HG02588 (cell line): ENCODE results near the gene RBM20.
"Not testable (repeated sequence)": the region's sequence is repeated elsewhere in the genome, so short reads cannot be mapped to it uniquely, and the experiment has no call there.

ENCODE experiments used
- ATAC-seq: cut with Tn5 transposase; IDR thresholded peaks from one replicate; pipeline ENCODE4 v1.9.1; 2021; ENCODE audit warnings: mild to moderate bottlenecking, moderate library complexity; ENCODE audit not compliant: unreplicated experiment

The RBM20 gene

DNA sequence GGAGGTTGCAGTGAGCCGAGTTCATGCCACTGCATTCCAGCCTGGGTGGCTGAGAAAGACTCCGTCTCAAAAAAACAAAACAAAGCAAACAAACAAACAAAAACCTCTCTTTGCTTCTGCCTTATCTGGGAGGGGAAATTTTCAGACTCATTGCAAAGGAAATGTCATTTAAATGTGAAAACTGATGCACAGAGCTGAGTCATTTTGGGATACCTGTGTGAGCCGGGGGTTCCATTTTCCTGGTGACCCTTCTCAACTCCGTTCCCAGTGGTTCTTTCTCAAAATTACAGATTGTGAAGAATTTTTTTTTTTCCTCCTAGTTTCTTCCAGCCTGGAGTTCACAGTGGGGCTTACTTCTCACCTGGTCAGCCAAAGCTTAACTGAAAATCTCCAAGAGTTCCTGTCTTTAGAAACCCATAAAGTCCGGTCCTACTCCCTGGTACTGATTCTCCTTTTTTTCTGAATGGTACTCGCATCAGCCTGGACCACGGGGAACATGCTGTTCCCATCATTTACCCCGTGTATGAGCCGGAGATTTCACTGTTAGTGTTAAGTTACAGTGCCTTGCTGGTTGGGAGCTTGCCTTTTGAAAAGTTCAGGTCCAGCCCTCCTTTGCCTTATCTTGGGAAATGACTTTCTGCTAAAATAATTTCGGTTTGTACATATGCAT is 56.9 kb downstream of the RBM20 start:
- no peak for ATAC-seq

DNA sequence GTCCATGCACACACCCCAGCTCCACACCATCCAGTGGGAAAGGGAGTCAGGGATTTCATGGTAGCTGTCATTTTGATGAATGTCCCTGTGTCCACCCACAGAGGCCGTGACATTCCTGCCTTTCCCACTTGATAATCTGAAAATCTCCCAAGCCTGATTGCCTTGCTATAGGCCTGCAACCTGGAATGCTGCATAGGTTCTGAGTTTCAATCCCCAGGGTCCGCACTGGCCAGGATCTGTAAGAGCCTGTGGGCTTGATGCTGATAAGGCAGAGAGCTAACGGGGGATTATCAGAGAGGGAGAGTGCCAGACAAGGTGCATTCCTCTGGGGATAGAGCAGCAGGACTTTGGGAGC is 57.5 kb downstream of the RBM20 start:
- ATAC-seq: no peak

DNA sequence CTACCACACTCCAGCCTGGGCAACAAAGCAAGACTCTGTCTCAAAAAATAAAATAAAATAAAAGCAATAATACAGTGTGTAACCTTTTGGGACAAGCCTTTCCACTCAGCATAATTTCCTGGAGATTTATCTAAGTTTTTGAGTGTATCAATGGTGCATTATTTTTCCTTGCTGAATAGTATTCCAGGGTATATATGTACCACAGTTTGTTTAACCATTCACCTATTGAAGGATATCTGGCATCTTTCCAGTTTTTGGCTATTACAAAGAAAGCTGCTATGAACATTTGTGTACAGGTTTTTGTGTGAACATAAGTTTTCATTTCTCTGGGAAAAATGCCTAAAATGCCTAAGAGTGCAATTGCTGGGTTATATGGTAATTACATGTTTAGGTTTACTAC is 59.9 kb downstream of the RBM20 start:
- no peak for ATAC-seq

DNA sequence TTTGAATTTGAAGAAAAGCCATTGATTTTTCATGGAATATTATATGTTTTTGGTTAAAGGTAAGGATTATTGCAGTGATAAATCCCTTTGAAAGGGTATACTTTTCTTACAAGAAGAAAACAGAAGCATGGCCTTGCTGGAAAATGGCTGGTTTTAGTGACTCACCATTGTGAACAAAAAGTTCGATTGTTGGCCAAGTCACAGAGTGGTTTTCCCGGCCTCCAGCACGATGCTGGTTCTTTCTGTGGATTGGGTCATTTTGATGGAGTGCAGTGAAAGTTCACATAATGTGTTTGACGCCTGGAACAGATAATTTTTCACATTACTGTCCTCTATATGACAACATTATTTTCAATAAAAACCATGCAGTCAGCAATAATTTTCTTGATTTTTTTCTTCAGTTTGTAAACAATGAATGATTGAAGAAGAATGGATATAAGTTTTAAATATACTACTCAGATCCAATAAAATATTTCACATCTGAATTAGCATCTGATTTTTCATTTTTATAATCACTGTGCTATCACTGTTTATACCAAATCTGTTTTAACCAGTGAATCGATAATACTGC is 60.9 kb downstream of the RBM20 start:
- ATAC-seq: no peak

DNA sequence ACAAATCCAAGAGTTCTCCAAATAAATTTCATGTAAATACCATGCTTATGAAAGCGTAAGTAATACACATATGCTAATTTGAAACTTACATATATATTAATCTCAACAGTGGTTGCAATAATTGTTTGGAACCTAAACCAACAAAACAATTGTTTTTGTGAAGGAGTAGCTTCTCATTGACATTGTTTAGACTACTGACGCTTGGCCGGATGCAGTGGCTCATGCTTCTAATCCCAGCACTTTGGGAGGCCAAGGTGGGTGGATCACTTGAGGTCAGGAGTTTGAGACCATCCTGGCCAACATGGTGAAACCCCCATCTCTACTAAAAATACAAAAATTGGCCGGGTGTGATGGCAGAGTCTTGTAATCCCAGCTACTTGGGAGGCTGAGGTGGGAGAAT is 61.5 kb downstream of the RBM20 start:
- not testable (repeated sequence) for ATAC-seq

DNA sequence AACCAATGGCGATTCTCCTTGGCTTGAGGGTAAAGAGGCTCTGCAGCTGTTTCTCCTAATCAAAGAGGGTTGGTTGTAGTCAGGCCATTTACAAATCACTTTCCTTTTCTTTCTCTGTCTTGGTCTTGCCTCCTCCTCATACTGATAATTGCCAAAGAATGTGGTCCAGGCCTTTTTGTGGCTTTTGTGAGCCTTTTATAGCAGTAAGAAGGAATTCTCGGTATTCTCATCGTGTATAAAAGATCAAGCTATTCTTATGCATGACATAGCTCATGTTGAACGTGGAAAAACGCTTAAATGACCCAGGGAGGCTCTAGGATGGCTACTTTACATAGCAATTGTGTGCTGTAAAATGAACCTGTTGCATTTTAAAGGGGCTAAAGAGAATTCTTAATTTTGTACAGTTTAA is 62.6 kb downstream of the RBM20 start:
- ATAC-seq: no peak

DNA sequence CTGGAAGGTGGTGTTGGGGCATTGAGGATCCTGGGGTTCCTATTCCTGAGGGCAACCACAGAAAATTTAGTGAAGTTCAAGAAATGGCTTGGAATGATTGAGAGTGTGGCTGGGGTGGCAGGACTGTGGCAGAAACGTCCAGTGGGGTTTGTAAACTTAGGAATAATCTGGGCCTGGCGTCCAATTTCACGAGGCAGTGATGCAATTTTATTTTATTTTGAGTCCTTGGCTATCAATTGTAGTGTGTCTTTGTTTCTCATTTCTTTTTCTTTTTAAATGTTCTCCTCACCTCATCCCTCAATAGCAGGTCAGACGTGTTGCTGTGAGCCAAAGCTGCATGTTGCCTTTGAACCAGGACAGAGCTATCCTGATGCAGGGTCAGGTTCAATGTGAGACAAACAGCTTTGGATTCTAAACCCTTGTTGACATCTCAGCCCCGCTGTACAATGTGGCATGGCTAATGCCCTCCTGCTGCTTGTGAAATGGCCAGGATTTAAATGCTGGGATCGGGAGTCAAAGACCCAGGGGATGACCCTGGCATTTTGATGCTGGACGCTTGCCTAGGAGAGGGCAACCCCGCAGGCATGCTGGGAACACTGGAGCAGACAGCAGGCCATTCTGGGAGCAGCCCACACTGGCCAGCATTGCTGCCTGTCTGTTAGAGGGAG is 64.8 kb downstream of the RBM20 start:
- ATAC-seq: no peak

DNA sequence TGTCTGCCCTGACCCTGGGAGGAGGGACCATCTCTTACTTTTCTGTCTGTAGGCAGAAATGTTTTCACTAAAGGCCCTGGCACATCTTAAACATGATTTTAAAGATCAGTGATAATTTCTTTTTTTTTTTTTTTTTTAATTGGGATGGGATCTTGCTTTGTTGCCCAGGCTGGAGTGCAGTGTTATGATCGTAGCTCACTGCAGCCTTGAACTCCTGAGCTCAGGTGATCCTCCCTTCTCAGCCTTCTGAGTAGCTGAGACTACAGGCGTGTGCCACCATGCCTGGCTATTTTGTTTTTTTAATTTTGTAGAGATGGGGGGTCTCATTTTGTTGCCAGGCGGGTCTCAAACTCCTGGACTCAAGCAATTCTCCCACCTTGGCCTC is 65.3 kb downstream of the RBM20 start:
- no peak for ATAC-seq

DNA sequence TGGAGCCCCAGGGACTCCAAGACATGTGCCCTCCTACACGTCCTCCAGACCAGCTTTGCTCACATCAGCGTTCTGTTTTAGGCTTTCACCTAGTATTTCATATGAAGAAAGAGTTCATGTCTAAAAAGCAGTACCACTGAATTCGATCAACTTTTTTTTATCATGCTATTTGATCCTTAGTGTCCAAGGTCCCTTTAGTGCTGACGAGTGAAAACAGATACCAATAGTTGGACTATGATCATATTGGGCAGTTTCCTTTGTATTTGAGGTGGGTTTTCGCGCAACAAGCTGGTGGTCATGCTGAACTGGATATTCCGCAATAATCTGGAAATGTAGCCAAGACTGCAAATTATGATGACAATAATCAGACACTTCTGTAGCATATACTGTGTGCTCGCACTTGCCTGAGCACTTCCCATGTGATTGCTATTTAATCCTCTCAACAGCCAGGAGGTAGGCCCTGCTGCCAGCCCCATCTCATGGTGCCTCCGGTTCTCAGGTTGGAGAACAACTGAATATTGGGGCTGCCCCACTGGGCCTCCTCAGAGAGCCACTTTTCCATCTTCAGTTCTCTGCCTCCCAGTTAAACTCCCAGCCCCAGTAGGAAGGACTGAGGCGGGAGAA is 65.9 kb downstream of the RBM20 start:
- no peak for ATAC-seq

DNA sequence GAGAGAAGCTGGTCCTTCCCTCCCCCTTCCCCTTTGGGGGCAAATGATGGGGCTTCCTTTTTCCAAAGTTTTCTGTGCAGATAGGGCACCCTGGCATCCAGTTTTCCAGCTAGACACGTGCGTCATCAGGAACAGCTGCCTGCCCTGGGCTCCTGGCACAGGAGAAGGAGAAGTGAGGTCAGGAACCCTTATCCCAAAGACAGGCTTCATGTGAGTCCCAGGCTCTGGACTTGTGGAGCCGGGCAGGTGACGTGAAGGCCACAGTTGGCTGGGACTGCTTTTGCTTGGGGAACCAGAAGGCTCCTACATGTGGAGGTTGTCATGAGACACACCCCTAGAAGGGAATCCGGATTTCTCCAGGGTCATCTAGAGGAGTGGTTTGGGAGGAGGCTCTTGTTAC is 66.5 kb downstream of the RBM20 start:
- no peak for ATAC-seq

DNA sequence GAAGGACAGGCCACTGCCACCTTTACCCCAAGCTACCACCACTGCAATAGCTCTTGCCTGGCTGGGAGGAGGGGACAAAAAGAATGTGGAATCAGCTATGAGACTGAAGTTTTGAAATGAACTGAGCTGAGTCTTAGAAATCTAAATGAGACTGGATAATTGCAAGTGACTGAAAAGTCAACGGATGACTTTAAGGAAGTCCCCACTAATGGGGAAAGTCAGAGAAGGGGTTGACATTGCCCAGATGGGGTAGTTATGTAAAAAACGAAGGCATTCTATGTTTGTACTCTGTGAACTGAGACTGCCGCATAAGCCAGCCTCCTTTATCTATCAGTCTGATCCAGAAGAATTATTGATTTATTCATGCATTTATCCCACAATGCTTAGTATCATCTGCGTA is 67.2 kb downstream of the RBM20 start:
- peak; percentile 52 for ATAC-seq

DNA sequence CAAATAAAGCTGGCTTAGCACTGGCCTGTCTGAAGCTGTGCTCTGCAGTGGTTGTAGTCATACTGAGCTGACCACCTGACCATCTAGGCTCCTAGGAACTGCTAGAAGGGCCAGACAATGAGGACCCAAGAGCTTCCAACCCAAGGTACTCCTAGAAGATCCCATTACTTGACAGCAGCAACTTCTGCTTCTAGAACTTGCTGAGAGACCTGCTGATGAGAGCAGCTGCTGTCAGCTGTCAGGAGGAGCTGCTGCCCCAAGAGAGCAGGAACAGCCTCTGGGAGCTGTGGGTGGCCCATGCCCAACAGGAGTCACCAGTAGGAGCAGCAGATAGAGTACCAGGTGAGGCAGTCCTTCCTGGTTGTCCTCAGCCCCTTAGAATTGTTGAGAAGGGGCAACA is 70.2 kb downstream of the RBM20 start:
- ATAC-seq: no peak

DNA sequence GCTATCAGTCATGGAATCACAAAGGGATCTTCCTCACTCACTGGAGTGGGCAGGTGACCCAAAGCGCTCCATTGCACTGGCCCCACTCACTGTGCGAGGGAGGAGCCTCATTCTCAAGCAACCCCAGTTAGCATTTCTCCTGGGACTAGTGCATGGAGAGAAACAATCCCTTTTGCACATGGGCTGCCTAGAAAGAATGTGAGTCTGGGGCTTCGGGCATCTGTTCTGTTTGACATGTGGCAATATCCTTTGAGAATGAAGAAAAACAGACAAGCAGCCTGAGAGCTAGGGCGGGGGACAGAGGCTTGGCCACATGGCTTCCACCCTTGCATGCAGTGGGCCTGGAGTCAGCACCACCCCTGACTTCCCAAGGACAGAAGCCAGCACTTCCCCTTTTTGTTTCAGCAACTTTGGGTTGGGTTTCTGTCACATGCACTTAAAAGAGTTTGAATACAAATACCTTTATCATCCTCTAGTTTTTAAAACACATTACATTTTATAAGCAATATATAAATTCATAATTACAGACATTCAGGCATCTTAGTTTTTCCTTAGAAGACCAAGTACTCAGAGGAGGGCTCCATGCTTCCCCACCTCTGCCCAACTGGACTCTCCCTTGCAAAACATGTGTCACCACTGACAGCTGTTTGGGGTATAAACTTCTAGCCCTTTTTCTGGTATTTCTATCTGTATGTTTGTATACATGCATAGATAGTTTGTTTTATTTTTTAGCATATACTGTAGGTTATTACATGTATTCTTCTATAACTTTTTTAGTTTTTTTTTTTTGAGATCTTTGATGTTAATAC is 73.8 kb downstream of the RBM20 start:
- no peak for ATAC-seq

DNA sequence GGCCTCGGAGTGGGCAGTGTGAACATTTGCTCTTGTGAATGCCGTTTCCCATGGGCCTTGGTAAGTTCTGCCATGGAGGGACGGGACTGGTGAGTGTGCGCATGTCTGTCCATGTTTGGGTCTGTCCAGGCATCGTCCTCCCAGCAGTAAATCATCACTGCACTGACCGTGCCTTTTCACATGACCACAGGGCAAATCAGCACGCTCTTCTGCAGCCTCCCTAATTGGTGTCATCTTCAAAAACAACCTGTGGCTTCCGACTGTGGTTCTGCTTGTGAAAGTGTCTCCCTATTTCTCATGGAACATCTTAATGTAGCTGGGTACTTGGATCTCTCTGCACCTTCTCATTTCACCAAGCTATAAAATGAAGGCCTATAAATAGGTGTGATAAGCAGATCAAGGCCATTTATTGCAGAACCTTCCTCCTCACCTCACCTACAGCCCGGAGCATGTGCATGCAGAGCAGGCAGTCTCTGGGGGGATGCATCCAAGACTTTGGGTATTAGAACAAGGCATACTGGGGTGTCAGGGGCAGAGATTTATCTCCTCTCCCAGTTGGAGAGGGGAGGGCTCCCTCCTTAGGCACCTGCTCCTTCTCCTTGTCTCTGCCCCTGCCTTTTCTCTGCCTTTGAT is 77.4 kb downstream of the RBM20 start:
- ATAC-seq: no peak

DNA sequence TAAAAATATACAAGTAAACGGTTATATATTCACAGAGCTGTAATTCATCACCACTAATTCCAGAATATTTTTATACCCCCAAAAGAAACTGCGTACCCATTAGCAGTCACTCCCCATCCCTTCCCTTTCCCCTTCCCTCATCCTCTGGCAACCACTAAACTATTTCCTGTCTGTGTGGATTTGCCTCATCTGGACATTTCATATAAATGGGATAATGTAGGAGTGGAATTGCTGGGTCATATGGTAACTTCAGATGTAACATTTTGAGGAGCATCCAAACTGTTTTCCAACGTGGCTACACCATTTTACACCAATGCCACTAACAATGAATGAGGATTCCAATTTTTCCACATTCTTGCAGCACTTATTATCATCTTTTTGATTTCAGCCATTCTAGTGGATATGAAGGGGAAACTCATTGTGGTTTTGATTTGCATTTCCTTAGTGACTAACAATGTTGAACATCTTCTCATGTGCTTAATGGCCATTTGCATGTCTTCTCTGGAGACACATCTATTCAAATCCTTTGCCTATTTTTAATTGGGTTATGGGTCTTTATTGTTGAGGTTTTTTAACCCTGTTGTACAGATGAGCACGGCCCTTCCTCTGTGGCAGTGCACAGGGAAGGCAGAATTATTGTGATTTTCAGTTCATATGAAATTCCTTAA is 79.2 kb downstream of the RBM20 start:
- ATAC-seq: peak; percentile 36

DNA sequence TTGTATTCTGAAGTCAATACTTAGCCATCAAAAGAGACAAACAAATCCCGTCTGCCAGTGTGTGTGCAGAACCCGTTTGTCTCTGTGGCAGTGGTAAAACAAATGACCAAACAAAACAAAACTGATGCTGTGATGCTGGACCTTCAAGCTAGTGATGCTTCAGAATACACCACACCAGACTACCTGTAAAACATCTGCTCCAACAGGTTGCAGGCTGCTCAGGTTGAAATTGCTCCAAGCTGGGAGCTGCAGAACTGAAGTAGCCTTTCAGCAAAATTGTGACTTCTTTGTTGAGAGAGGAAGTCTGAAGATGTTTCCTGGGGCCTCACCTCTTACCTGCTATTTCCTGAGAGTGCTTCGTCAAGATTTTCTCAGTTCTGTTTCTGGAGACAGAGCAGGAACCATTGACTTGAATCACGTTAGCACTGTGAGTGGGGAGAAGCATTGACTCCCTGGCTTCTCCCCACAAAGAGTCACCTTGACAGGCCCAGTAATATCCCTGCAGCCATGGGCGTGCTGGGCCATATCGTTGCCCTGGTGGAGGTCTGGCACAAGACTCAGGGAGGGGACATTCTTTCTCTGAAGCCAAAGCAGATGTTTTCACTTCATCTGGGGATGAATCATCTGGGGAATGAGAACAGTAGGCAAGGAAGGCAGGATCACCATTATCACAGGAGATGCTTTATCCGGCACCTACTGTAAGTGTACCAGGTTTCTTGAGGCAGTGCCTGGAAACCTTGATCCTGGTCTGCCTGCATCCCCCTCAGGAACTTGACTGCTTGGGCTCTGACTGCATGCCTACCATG is 80.2 kb downstream of the RBM20 start:
- no peak for ATAC-seq

DNA sequence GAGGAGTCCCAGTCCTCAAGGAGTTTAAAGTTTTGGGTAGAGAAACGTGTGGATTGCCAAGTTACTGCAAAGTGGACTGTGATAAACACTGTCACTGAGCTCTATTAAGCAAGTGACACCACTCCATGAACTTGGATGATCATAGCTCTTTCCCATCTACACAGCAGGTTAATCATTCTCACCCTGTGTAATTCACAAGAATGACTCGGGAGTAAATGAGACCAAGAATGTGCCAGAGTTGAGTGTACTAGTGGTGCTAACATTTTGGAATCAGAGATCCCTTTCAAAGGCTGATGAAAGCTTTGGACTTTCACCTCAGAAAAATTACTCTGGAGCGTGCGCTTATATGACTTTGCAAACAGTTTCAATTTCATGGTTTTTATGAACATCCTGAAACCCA is 80.8 kb downstream of the RBM20 start:
- ATAC-seq: no peak

DNA sequence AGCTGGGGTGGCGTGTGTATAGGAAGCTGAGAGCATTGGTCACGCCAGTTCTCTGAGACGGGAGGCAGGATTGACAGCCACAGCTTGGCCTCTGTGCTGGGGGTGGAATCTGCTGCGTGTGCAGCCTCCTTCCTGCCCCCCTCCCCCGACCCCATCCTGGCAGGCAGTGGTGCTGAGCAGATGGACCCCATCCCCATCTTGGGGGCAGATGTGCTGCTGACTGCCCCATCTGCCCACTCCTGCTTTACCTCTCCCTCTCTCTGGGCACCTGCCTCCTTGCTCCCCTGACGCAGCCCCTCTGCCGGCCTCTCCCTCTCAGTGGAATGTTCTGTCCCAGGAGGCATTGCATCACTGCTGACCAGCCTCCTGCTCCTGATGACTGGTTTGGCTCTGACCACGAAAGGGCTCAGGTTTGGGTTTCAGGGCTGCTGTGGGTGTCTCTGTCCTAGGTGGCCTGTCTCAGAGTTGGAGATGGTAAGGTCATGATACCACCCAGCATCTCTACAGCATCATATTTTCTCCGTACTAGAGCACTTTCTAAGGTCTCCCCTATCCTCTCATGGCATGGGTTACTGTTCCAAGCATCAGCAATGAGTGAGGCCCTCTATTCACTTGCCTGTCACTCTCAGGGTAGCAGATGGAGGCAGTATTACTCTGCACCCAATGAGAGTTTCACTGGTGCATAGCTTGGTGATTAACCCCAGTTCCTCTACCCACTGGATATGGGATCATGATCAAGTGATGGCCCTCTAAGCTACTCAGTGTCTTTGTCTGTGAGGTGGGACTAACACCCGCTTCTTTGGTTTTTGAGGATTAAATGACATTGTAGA is 81.9 kb downstream of the RBM20 start:
- no peak for ATAC-seq

DNA sequence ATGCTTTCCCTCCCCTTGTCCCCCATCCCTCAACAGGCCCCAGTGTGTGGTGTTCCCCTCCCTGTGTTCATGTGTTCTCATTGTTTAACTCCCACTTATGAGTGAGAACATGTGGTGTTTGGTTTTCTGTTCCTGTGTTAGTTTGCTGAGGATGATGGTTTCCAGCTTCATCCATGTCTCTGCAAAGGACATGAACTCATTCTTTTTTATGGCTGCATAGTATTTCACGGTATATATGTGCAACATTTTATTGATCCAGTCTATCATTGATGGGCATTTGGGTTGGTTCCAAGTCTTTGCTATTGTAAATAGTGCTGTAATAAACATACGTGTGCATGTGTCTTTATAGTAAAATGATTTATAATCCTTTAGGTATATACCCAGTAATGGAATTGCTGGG is 83.6 kb downstream of the RBM20 start:
- ATAC-seq: not testable (repeated sequence)
